HG03159 (cell line): ENCODE measurements around the gene MORC1.

Experiments
- ATAC-seq: cut with Tn5 transposase; IDR thresholded peaks from one replicate; pipeline ENCODE4 v1.9.1; 2021; ENCODE audit warnings: mild to moderate bottlenecking, moderate library complexity; ENCODE audit not compliant: unreplicated experiment

The MORC1 gene

GRCh38 chr3:108947855-108948254, 170.1 kb downstream of the MORC1 start:
- ATAC-seq = no peak

GRCh38 chr3:108946292-108947285, 171.3 kb downstream of the MORC1 start:
- no peak for ATAC-seq

GRCh38 chr3:108940568-108941263, 177.2 kb downstream of the MORC1 start:
- no peak for ATAC-seq

- no peak for ATAC-seq
Observed at GRCh38 chr3:108940166-108940565, 177.8 kb downstream of the MORC1 start.

- ATAC-seq = no peak
Observed at GRCh38 chr3:108936924-108937689, 180.8 kb downstream of the MORC1 start.

- no peak for ATAC-seq
Observed at GRCh38 chr3:108931035-108931434, 186.9 kb downstream of the MORC1 start.

DNA sequence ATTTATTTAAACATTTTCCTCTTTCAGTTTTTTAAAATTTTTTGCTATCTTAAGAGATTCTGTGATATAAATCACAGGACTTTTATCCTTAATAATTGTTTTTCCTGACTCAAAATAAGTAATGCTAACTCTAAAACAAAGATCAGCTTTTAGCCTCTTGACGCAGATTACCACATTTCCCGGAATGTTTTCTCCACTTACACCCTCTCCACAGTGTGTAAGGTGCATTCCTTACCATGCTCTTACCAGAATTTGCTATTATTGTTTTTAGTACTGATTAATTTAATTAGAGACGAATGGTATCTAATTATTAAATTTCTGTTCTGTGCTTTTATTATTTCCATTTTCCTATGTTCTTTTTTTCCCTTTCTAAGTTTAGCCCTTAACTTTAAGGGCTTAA, 199.1 kb downstream of the MORC1 start:
- no peak for ATAC-seq

GRCh38 chr3:108914774-108915641, 202.9 kb downstream of the MORC1 start:
- ATAC-seq = peak; percentile 93

DNA sequence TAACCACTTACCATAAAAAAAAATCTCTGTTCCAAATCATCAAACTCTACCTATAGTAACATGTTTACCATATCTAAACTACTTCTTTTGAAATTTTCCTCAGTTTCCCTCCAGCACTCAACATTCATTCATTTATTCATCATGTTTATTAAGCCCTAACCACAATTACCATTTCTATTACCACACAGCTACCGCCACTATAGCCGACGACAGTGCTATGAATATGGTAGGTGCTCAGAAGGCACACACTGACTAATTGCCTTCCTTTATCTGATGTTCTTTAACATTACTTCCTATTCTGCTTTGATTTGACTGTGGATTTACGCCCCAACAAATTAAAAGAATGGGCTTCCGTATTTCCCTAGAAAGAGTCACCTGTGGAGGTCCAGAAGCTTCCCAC, 208.1 kb downstream of the MORC1 start:
- no peak for ATAC-seq
